Measurements from ENCODE around the gene CCDC83. TPM values are rescaled to one million over a fixed set of nuclear protein-coding genes. Genes with fewer than 3 reads are reported as not detected.

CCDC83 gene
- total RNA-seq, 1 experiment from 2014 or later, result not detected

DNA sequence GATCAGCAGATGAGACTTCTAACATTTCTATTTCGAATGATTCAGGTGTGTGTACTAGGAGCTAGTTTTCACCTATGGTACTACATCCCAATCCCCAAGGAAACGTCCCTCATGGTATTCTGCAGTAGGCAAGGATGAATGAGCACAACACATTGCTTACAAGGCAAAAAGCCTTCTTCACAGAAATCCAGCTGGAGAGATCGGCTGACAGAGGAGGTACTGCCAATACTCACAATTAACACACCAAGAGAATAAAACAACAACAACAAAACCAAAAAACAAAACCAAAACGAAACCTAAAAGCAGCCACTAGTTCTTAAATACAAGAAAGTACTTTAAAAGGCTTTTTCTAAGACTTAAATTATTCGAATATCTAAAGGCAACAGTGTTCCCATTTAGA lies 112.3 kb downstream of the CCDC83 start:
- Mint-ChIP-seq H3K4me1 (peaks cover 5 to 6% of the 10 kb centered on the region in 2 experiments; a peak in 3 of 4 replicates), H3K36me3 (ENCODE audit: insufficient read depth in 1 of 3, low read depth in 3 of 3) (peaks cover 9 to 58% (median 40%) of the 10 kb centered on the region in 3 experiments; a peak in 6 of 7 replicates), H3K27me3 (ENCODE audit: low read depth) (no peaks in the 10 kb centered on the region), H3K9me3 (no peaks in the 10 kb centered on the region), H3K4me3 (no peak overlapping the region), H3K27ac (peak overlapping the region in 2 of 3 experiments; percentile 3 to 71; a peak in 3 of 7 replicates)
- no peaks in the 10 kb centered on the region for H3K79me1 ChIP-seq (ENCODE audit: insufficient read depth, low read depth, low read length, poor library complexity, severe bottlenecking)
- H3T11ph ChIP-seq (ENCODE audit: low read length), result no peak overlapping the region
- H2BK120ac ChIP-seq (ENCODE audit: low read depth, low read length, poor library complexity, severe bottlenecking), result no peak overlapping the region
- H3K4me1 ChIP-seq (ENCODE audit: insufficient read depth, low read length), result no peaks in the 10 kb centered on the region
- no peak overlapping the region for H3K18ac ChIP-seq (ENCODE audit: insufficient read length, low read depth, low read length)
- no peaks in the 10 kb centered on the region for H4K20me1 ChIP-seq (ENCODE audit: control insufficient read depth, insufficient read depth, insufficient read length)
- DNase-seq, result no peak
- no peak overlapping the region for H3K4me2 ChIP-seq (ENCODE audit: insufficient read depth, insufficient read length, low read length)
- no peak overlapping the region for H4K8ac ChIP-seq (replicated peaks; ENCODE audit: insufficient read length, low read depth, low read length)
- H3K9ac ChIP-seq (ENCODE audit: extremely low read depth, insufficient read length, low read length), result no peak overlapping the region
- no peak overlapping the region for H4K5ac ChIP-seq (ENCODE audit: insufficient read length, low read depth, low read length)
- H3K27ac ChIP-seq (ENCODE audit: insufficient read length, low read depth, low read length), result no peak overlapping the region
- no peak overlapping the region for H2BK12ac ChIP-seq (ENCODE audit: insufficient read length, low read depth, low read length)
- H2BK15ac ChIP-seq (ENCODE audit: low read depth, low read length), result no peak overlapping the region
- H2BK20ac ChIP-seq (ENCODE audit: low read depth, low read length, poor library complexity, severe bottlenecking), result no peak overlapping the region
- no peak overlapping the region for H2AK5ac ChIP-seq (ENCODE audit: insufficient read length, low read length)
- H3K27me3 ChIP-seq (ENCODE audit: insufficient read depth, low read length), result no peaks in the 10 kb centered on the region
- no peak overlapping the region for H3K4ac ChIP-seq (ENCODE audit: low read depth, low read length)
- no peak overlapping the region for H3K14ac ChIP-seq (ENCODE audit: insufficient read depth, low read length)
- H3K79me2 ChIP-seq (ENCODE audit: insufficient read depth, low read length), result no peaks in the 10 kb centered on the region
- H2BK5ac ChIP-seq (ENCODE audit: insufficient read length, low read length), result no peak overlapping the region
- no peak overlapping the region for H3K56ac ChIP-seq (ENCODE audit: insufficient read length, low read depth, low read length)
- no peaks in the 10 kb centered on the region for H3K9me3 ChIP-seq (ENCODE audit: control insufficient read depth, low read depth, low read length)
- no peak overlapping the region for H4K91ac ChIP-seq (ENCODE audit: insufficient read length, low read depth, low read length)
- H2AFZ ChIP-seq (ENCODE audit: low read length), result no peak overlapping the region
- H3K23ac ChIP-seq (ENCODE audit: insufficient read length, low read depth, low read length), result no peak overlapping the region
- H3K23me2 ChIP-seq (ENCODE audit: insufficient read length, low read depth, low read length, poor library complexity, severe bottlenecking), result no peaks in the 10 kb centered on the region
- TF ChIP-seq, protein P1, sequence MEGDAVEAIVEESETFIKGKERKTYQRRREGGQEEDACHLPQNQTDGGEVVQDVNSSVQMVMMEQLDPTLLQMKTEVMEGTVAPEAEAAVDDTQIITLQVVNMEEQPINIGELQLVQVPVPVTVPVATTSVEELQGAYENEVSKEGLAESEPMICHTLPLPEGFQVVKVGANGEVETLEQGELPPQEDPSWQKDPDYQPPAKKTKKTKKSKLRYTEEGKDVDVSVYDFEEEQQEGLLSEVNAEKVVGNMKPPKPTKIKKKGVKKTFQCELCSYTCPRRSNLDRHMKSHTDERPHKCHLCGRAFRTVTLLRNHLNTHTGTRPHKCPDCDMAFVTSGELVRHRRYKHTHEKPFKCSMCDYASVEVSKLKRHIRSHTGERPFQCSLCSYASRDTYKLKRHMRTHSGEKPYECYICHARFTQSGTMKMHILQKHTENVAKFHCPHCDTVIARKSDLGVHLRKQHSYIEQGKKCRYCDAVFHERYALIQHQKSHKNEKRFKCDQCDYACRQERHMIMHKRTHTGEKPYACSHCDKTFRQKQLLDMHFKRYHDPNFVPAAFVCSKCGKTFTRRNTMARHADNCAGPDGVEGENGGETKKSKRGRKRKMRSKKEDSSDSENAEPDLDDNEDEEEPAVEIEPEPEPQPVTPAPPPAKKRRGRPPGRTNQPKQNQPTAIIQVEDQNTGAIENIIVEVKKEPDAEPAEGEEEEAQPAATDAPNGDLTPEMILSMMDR (conservative IDR thresholded peaks at IDR 0.05), result no peak
- no CpG with 5 or more reads among the region's 5 CpGs for WGBS (ENCODE audit: extremely low coverage, insufficient read length, low lambda C conversion rate)

Other genes with a start within 250 kb of the CCDC83 start
- gene DLG2, start 228.0 kb upstream of the CCDC83 start, total RNA-seq (2021), result 8.0 and 8.2 TPM in 2 replicates
- gene TMEM126B, start 226.8 kb upstream of the CCDC83 start, total RNA-seq (2021), result 72.8 and 74.0 TPM in 2 replicates
- 28.0 and 35.2 TPM in 2 replicates for gene TMEM126A, start 207.4 kb upstream of the CCDC83 start, total RNA-seq (2021)
- 50.2 and 52.5 TPM in 2 replicates for gene CREBZF, start 190.3 kb upstream of the CCDC83 start, total RNA-seq (2021)
- gene CCDC89, start 169.2 kb upstream of the CCDC83 start, total RNA-seq (2021), result not detected in 2 replicates
- 5.0 and 5.2 TPM in 2 replicates for gene SYTL2, start 44.2 kb upstream of the CCDC83 start, total RNA-seq (2021)
- gene PICALM, start 213.7 kb downstream of the CCDC83 start, total RNA-seq (2021), result 76.4 and 80.4 TPM in 2 replicates

Measured in H9 (cell line).